Right kidney (tissue), 9 donors: ENCODE results near the gene TRAPPC5.
"Not testable (repeated sequence)": the region's sequence is repeated elsewhere in the genome, so short reads cannot be mapped to it uniquely, and the experiment has no call there.

Experiments used
- DNase-seq: peaks from one replicate; pipeline ENCODE4 v3.0.0-alpha.2; 2016
- long read RNA-seq, 8 donors: transcript quantifications; one replicate each; lab custom pipeline, GENCODE V29; 2026

The TRAPPC5 gene
- long read RNA-seq, donor 1, full-length matches to known transcripts = 105 of 165 reads
- long read RNA-seq, donor 1, partial matches to known transcripts = 60 of 165 reads
- long read RNA-seq, donor 1, other reads (novel, unspliced or antisense) = 0 of 165 reads
- long read RNA-seq, donor 2, full-length matches to known transcripts = 54 of 54 reads
- long read RNA-seq, donor 2, partial matches to known transcripts = 0 of 54 reads
- long read RNA-seq, donor 2, other reads (novel, unspliced or antisense) = 0 of 54 reads
- long read RNA-seq, donor 3, full-length matches to known transcripts = 34 of 34 reads
- long read RNA-seq, donor 3, partial matches to known transcripts = 0 of 34 reads
- long read RNA-seq, donor 3, other reads (novel, unspliced or antisense) = 0 of 34 reads
- long read RNA-seq, donor 4, full-length matches to known transcripts = 68 of 68 reads
- long read RNA-seq, donor 4, partial matches to known transcripts = 0 of 68 reads
- long read RNA-seq, donor 4, other reads (novel, unspliced or antisense) = 0 of 68 reads
- long read RNA-seq, donor 5, full-length matches to known transcripts = 74 of 74 reads
- long read RNA-seq, donor 5, partial matches to known transcripts = 0 of 74 reads
- long read RNA-seq, donor 5, other reads (novel, unspliced or antisense) = 0 of 74 reads
- long read RNA-seq, donor 6, full-length matches to known transcripts = 72 of 72 reads
- long read RNA-seq, donor 6, partial matches to known transcripts = 0 of 72 reads
- long read RNA-seq, donor 6, other reads (novel, unspliced or antisense) = 0 of 72 reads
- long read RNA-seq, donor 7 = 0 reads
- long read RNA-seq, donor 8, full-length matches to known transcripts = 58 of 58 reads
- long read RNA-seq, donor 8, partial matches to known transcripts = 0 of 58 reads
- long read RNA-seq, donor 8, other reads (novel, unspliced or antisense) = 0 of 58 reads

DNA sequence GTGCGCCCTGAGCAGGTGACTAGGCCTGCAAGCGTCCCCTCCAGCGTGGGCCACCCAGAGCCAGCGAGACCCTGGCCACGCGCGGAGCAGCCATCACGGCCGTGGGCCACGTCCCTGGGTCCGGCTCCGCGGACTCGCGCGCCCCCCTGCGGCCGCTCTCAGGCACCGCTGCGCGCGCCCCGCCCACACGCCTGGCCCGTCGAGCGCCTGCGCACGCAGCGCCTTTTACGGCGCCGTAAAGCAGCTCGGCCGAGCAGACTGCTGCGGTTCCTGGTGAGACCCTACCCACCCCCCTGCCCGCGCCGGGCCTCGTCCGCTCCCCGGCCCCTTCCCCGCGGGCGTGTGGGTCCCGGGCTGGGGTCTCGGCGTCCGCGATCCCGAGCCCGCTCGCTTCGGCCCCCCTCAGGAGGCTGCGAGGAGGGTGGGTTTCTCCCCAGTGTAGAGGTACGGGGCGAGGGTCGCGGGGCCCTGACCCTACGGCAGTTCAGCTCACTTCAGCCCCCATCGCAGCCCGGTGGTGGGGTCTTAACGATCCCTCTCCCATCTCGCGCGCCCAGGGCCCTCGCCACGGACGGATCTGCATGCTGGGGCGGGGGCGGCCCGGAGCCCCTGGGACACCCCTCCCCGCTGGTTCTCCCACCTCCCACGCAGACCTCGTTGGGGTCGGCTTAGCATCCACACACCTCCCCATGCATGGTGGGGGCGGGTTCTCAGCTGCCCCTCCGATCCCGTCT lies at the start of gene TRAPPC5:
Gene TRAPPC5 (plus strand): TSS at position 228 of the 734 bp plus-strand sequence. CDS start 1,421 bp downstream, outside the sequence.
- peak; percentile 89 for DNase-seq

DNA sequence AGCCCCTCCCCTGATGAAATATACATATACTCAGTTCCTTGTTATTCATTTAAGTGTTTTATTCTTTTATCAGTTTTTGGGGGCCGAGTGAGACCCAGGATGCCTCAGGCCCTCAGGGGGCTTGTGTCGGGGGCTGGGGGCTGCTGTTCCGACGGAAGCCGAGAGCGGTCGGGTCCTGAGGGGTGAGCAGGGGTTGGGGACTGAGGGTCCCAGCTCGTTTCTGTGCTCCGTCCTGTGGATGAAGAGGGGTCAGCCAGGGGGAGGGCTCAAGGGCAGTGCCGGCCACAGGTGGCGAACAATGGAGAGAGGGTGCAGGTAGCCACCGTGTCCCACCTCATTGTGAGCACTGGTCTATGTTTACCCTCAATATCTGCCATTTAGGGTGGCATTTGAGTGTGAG lies 49.1 kb upstream of the TRAPPC5 start:
- no peak for DNase-seq

DNA sequence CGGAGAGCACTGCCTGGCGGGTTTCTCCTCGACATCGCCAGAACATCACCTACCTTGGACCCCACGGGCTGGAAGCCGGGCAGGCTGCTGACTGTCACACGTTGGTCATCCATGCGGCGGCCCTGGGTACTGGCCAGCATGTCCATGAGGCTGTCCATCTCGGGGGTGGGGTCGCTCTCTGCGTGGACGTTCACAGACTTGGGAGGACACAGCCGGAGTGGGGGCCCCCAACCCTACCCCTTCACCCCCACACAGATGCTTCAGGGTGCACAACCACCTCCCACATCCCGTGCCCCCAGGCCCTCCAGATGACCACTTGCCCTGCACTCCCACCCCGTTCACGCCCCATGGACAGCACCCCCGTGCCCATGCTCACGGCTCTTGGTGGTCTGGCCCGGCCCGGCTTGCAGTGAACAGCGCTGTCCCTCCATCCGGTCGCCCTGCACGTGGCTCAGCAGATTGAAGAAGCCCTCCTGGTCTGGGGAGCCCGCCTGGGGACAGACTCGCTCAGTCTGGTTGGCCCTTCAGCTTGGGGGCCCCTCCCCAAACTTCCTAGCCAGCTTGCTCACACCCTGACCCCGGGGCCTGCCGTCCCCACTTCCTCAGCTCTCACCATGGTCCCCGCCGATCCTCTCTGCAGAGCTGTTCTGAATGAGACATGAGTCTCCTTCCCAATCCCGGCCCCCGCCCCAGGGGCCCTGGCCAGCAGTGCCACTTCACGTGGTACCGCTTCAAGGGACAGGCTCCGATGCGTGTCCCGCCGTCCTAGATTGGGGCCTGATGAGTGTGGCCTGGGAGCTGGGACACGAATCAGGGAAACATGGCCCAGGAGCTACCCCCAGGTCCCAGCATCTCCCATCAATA lies 48.1 kb upstream of the TRAPPC5 start:
- no peak for DNase-seq

DNA sequence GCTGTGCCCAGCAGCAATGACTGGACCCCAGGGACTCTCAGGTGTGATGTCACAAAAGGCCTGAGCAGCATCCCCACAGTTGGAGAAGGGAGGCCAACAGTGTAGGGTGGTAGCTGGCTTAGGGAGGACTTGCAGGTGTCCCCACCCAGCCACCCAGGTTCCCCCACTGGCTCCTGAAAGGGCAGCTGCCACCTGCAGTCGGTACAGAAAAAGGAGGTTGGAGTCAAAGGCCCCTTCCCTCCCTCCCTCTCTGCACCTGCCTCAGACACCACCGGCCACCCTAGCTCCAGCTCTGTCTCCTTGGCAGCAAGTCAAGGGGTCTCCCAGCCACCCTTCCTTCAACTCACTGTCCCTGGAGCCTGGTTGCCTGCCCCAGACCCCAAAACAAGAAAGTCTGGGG lies 46.9 kb upstream of the TRAPPC5 start, which contains the start of gene PCP2:
Gene PCP2 (minus strand): TSS at position 22 of the 400 bp plus-strand sequence. CDS start 262 bp downstream, outside the sequence.
- no peak for DNase-seq

DNA sequence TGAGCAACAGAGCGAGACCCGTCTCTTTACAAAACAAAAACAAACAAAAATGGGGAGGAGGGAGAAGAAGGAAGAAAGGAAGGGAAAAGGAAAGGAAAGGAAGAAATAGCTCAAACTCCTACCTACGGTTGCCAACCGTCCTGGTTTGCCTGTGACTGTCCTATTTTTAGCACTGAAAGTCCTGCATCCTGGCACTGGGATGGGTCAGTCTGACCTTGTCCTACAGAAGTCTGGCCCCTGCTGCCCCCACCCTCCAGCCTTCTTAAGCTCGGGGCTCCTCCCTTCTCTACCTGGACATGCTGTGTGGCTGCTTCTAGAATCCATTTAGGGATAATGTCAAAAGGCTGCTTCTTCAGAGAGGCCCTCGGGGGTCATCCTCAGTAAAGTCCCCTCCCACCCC lies 45.0 kb upstream of the TRAPPC5 start:
- no peak for DNase-seq

DNA sequence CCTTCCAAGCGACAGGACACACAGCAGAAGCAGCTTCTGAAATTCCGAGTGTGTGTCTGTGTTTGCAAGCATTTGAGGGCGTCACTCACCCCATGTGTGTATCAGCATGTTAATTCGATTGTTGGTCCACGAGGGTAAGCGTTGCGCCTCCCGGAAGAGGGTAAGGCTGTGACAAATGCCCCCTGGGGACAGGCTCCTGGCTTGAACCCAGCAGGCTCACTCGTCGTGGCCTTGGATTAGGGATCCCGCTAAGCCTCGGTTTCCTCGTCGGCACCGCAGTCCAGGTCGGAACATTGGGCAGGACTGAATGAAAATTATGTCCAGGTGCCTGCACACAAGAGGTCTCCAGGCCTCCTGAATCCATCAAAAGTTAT lies 44.3 kb upstream of the TRAPPC5 start:
- no peak for DNase-seq

DNA sequence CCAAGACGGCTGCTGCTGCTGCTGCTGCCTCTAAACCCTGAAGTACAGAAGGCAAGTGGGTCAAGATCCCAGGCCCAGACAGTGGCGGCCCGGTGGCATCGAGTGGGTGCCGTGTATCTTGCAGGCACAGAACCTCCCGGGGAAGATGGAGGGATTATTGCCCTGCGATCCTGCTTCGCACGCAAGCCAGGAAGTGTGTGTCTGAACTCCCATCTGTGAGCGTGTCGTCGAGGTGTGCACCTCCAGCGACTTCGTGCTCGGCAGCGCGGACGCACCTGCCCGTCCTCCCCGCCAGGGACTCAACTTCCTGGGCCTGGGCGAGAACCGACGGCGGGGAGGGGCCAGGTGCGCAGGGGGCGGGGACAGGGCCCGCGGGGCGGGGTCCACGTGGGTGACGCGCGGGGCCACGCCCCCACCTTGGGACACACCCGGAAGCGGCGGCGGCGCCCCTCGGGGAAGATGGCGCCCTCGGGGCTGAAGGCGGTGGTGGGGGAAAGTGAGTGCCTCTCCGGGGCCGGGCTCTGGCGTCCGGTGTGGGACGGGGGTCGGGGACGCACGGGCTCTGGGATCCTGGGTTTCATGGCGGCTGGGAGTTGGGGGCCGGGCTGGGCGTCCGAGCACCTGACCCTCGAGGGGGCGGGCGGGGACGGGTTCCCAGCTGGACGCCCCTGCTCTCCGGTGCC lies 43.8 kb upstream of the TRAPPC5 start, which contains the start of gene STXBP2:
Gene STXBP2 (plus strand): TSS at position 420 of the 683 bp plus-strand sequence. CDS start 40 bp downstream, at position 460.
- peak; percentile 57 for DNase-seq

DNA sequence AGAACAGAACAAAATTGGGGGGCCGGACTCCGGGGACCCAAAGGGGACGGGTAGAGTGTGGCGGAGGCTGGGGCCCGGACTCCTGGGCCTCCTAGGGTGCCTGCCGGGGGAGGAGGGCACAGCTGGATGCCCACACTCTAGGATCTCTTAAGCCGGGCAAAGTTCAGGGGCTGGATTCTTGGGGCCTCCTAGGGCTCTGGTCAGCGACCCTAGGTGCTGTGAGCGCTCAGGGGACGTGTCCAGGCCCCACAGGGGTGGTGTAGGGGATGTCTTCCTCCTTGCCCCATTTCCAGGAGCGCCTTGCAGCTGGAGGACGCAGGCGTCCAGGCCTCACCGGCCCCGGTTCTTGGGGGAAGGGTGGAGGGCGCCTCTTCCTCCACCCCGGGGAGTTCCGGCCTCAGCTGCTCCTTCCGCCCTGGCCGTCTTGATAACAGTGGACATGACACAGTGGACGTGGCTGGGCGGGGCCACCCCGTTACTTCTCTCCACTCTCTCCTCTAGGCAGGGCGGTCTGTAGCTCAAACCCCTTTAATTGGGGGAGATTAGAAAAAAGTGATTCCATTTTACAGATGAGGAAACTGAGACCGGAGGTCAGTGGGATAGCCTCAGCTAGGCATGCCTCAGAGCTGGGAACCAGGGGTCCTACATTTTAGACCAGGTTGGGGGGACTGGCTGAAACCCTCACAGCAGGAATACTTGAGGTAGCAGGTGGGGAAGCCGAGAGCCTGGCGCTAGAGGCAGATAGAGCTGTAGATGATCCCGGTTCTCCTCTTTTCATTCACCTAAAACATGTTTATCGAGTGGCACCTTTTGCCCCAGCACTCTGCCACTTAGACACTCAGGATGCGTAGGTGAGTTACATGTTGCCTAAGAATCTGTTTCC lies 43.0 kb upstream of the TRAPPC5 start:
- peak; percentile 37 for DNase-seq

DNA sequence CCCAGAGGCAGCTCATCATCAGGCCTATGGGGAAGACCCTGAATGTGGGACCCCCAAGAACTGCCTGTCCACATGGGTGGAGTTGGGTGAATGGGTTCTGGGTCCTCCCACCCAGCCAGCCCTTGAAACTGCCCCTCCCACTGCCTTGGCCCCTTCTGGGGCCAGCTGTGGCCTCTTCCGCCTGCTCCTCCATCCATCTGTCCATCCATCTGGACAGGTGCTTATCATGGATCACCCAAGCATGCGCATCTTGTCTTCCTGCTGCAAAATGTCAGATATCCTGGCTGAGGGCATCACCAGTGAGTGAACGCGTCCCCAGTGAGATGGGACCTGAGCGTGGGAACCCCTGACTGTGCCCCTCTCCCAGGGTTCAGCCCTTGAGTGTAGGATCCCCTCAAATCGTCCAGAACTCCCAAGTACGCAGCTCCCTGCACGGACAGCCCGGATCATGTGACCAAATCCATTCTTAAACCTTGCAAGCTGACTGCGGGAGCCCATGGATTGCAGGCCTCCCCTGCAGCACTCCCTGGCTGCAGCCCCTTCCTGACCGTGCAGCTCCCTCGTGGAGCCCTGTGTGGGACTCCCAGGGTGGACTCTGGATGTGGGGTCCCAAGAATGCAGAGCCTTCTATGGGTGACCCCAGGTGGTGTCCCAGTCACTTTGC lies 41.7 kb upstream of the TRAPPC5 start:
- no peak for DNase-seq

DNA sequence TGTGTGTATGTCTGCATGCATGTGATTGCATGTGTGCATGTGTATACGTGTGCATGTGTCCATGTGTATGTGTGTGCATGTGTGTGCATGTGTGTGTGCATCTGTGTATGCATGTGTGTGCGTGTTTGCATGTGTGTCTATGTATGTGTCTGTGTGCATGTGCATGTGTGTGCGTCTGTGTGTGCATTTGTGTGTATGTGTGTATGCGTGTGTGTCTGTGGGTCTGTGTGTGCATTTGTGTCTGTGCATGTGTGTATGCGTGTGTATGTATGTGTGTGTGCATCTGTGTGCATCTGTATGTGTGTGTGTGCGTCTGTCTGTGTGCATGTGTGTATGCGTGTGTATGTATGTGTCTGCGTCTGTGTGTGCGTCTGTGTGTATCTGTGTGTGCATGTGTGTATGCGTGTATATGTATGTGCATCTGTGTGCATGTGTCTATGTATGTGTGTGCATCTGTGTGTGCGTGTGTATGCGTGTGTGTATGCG lies 40.7 kb upstream of the TRAPPC5 start:
- DNase-seq = no peak

DNA sequence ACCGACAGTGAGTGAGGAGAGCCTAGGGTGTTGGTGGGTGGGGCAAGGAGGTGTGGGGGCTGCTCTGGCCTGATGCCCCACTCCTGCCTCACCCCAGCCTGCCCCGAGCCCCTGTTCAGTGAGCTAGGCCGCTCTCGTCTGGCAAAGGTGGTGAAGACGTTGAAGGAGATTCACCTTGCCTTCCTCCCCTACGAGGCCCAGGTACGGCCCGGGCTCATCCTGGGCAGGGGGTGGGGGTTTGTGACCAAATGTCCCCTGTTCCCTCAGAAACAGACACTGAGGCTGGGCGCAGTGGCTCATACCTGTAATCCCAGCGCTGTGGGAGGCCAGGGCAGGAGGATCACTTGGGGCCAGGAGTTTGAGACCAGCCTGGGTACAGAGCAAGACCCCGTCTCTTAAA lies 39.8 kb upstream of the TRAPPC5 start:
- no peak for DNase-seq

DNA sequence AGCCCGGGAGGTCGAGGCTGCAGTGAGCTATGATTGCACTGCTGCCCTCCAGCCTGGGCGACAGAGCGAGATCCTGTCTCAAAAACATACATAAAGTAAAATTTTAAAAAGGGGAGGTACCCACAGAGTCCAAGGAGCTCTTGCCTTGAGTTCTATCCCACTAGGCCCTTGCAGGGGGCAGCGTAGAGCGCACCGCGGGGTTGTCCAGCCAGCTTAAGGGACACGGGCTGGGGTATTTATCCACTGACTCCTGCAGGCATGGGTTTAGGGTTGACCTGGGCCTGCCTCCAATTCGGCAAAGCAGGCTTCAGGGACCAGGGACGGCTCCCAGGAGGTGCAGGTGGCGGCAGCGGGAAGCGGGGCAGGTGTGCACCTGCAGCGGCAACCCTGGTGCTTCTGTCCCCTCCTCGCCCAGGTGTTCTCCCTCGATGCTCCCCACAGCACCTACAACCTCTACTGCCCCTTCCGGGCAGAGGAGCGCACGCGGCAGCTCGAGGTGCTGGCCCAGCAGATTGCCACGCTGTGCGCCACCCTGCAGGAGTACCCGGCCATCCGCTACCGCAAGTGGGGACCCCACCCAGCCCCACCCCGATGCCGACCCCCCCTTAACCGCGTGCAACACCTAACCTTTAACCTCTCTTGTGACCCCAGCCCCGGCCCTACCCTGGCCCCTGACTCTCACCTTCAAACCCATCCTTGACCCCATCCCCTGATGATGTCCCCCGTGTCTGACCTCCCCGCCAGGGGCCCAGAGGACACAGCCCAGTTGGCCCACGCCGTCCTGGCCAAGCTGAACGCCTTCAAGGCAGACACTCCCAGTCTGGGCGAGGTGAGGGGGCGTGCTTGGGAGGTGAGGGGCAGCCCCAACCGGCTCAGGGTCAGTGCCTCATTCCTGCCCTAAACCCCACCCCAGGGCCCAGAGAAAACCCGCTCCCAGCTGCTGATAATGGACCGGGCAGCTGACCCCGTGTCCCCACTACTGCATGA lies 39.0 kb upstream of the TRAPPC5 start:
- no peak for DNase-seq

DNA sequence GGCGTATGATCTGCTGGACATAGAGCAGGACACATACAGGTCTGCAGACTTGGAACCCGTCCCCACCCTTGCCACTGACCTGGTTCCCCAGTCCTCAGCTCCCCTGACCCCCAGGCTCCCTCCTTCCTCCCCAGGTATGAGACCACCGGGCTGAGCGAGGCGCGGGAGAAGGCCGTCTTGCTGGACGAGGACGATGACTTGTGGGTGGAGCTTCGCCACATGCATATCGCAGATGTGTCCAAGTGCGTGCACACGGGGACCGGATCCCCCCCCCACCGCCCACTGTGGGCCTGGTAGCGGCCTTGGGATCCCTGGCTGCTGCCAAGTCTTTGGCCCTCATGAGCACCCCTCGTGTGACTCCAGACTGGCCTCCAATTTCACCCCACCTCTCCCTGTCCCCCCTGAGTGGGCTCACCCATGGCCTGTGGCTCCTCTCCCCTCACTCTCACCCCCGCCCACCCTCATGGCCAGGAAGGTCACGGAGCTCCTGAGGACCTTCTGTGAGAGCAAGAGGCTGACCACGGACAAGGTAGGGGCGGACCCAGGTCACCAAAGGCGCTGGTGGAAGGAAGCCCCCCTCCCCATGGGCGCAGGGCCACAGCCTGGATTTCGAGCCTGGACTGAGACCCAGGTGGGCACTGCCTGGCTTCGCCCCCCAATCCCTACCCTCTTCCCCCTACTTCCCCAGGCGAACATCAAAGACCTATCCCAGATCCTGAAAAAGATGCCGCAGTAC lies 38.2 kb upstream of the TRAPPC5 start:
- DNase-seq = no peak

DNA sequence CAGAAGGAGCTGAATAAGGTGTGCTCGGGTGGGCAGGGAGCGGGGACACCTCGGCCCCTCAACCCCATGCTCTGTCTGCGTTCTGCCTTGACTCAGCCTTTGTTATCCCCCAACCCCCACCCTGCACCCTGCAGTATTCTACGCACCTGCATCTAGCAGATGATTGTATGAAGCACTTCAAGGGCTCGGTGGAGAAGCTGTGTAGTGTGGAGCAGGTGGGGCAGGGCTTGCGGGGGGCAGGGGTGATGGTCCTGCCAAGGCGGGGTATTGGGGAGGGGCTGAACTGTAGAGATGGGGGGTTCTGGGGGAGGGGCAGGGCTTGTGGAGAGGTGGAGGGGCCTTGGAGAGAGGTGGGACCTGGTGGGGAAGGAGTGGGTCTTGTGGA lies 37.6 kb upstream of the TRAPPC5 start:
- DNase-seq = no peak

DNA sequence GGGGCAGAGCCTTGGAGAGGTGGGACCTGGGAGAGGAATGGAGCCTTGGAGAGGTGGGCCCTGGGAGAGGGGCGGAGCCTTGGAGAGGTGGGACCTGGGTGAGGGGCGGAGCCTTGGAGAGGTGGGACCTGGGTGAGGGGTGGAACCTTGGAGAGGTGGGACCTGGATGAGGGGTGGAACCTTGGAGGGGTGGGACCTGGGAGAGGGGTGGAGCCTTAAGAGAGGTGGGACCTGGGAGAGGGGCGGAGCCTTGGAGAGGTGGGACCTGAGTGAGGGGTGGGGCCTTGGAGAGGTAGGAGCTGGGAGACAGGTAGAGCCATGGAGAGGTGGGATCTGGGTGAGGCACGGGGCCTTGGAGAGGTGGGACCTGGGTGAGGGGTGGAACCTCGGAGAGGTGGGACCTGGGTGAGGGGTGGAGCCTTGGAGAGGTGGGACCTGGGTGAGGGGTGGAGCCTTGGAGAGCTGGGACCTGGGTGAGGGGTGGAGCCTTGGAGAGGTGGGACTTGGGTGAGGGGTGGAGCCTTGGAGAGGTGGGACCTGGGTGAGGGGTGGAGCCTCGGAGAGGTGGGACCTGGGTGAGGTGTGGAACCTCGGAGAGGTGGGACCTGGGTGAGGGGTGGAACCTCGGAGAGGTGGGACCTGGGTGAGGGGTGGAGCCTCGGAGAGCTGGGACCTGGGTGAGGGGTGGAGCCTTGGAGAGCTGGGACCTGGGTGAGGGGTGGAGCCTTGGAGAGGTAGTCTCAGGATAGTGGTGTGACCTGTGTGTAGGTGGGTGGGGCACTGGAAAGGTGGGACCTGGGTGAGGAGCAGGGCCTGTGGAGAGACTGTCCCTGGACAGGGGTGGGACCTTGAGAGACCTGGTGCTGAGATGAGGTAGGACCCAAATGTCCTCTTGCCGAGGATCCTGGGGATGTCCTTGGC lies 36.7 kb upstream of the TRAPPC5 start:
- DNase-seq = not testable (repeated sequence)

DNA sequence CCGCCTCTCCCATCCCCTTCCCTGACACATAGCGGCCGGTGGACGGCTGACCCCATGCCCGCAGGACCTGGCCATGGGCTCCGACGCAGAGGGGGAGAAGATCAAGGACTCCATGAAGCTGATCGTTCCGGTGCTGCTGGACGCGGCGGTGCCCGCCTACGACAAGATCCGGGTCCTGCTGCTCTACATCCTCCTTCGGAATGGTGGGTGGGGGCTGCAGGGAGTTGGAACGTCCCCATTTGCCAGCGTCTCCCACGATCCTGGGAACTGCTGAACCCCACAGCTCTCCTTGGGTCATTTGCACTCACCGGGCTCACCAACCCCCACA lies 36.1 kb upstream of the TRAPPC5 start:
- DNase-seq = no peak
